Astrocyte (in vitro differentiated cells and primary cell): ENCODE measurements around the gene CDK3.

ENCODE experiments used
- CTCF ChIP-seq: IDR thresholded peaks from 2 replicates; pipeline ENCODE4 v1.5.1; 2011; ENCODE audit warnings: low read depth, mild to moderate bottlenecking, inconsistent platforms, low read length, moderate library complexity; ENCODE audit not compliant: insufficient read depth
- EZH2 ChIP-seq: IDR thresholded peaks from 2 replicates; pipeline ENCODE4 v1.6.1; 2012; ENCODE audit warnings: mild to moderate bottlenecking, low read length, inconsistent platforms; ENCODE audit not compliant: insufficient read depth

- TF ChIP-seq CTCF (no peak), EZH2 (no peak)
These were observed 35.2 kb upstream of the CDK3 start for GRCh38 chr17:75965468-75965867.
